ENCODE data around the gene RELB. TPM values are rescaled to one million over a fixed set of nuclear protein-coding genes. Genes with fewer than 3 reads are reported as not detected.

The RELB gene
- total and polyA plus RNA-seq, 9 of the 15 experiments (the other 6 are each of a cell fraction or from before 2014, with no cell fraction given) = 0.15 to 1.1 (median 0.28) TPM; not detected in 2

DNA sequence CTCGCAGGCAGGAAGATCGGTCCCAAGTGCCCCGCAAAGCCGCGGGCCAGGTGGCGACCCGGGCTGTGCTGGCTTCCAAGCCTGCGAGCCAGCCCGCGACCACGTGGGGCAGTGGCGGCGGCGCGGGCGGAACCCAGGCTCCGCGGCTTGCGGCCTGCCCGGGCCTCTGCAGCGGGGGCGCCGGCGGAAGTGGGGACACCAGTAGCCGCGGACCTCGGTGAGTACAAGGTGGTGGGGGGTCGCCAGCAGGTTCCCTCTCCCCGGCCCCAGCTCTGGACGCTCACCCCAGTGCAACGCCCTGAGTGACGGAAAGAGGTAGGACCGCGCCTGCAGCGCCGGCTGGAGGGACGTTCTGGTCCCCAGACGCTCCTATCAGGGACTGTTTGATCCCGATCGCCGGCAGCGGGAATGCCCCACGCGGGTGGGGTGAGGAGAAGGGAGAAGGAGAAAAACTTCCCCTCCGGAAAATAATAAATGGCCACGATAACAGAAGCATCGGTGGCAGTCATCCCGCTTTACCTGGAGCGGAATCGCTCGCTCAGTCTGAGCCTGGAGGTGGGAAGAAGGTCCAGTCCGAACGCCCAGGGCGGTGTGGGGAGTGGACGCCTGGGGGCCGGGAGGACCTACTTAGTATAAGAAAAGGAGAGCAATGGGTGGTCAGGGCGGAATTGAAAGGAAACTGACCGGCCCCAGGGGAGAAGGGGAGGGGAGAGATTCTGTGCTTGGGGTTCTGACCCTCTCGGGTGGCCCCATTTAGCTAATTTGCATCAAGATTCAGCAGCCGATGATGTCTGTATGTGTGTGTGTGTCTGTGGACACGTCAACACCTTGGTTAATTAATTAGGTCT, 78.0 kb downstream of the RELB start, which contains the start of gene GEMIN7 (continued):
- TF ChIP-seq, protein P1, sequence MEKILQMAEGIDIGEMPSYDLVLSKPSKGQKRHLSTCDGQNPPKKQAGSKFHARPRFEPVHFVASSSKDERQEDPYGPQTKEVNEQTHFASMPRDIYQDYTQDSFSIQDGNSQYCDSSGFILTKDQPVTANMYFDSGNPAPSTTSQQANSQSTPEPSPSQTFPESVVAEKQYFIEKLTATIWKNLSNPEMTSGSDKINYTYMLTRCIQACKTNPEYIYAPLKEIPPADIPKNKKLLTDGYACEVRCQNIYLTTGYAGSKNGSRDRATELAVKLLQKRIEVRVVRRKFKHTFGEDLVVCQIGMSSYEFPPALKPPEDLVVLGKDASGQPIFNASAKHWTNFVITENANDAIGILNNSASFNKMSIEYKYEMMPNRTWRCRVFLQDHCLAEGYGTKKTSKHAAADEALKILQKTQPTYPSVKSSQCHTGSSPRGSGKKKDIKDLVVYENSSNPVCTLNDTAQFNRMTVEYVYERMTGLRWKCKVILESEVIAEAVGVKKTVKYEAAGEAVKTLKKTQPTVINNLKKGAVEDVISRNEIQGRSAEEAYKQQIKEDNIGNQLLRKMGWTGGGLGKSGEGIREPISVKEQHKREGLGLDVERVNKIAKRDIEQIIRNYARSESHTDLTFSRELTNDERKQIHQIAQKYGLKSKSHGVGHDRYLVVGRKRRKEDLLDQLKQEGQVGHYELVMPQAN (IDR thresholded peaks at IDR 0.05; ENCODE audit: borderline replicate concordance) = peak; percentile 82; the same call in 1 of the 2 replicates
- TF ChIP-seq ZNF431 (CRISPR knock-in tag; IDR thresholded peaks at IDR 0.05) (peak; percentile 74; the same call in 1 of the 2 replicates), PCBP2 (IDR thresholded peaks at IDR 0.05; ENCODE audit: low read depth, low read length, poor library complexity, severe bottlenecking) (no peak), ZNF146 (CRISPR knock-in tag; IDR thresholded peaks at IDR 0.05; ENCODE audit: unreplicated experiment) (no peak), GATAD2A (IDR thresholded peaks at IDR 0.05) (no peak), PHF8 (IDR thresholded peaks at IDR 0.05; ENCODE audit: borderline replicate concordance, low read length) (peak; percentile 95), PYGO2 (tag; IDR thresholded peaks at IDR 0.05) (no peak), RFX5 (IDR thresholded peaks at IDR 0.05; ENCODE audit: low read depth, low read length) (no peak)
- TF ChIP-seq, protein P2, sequence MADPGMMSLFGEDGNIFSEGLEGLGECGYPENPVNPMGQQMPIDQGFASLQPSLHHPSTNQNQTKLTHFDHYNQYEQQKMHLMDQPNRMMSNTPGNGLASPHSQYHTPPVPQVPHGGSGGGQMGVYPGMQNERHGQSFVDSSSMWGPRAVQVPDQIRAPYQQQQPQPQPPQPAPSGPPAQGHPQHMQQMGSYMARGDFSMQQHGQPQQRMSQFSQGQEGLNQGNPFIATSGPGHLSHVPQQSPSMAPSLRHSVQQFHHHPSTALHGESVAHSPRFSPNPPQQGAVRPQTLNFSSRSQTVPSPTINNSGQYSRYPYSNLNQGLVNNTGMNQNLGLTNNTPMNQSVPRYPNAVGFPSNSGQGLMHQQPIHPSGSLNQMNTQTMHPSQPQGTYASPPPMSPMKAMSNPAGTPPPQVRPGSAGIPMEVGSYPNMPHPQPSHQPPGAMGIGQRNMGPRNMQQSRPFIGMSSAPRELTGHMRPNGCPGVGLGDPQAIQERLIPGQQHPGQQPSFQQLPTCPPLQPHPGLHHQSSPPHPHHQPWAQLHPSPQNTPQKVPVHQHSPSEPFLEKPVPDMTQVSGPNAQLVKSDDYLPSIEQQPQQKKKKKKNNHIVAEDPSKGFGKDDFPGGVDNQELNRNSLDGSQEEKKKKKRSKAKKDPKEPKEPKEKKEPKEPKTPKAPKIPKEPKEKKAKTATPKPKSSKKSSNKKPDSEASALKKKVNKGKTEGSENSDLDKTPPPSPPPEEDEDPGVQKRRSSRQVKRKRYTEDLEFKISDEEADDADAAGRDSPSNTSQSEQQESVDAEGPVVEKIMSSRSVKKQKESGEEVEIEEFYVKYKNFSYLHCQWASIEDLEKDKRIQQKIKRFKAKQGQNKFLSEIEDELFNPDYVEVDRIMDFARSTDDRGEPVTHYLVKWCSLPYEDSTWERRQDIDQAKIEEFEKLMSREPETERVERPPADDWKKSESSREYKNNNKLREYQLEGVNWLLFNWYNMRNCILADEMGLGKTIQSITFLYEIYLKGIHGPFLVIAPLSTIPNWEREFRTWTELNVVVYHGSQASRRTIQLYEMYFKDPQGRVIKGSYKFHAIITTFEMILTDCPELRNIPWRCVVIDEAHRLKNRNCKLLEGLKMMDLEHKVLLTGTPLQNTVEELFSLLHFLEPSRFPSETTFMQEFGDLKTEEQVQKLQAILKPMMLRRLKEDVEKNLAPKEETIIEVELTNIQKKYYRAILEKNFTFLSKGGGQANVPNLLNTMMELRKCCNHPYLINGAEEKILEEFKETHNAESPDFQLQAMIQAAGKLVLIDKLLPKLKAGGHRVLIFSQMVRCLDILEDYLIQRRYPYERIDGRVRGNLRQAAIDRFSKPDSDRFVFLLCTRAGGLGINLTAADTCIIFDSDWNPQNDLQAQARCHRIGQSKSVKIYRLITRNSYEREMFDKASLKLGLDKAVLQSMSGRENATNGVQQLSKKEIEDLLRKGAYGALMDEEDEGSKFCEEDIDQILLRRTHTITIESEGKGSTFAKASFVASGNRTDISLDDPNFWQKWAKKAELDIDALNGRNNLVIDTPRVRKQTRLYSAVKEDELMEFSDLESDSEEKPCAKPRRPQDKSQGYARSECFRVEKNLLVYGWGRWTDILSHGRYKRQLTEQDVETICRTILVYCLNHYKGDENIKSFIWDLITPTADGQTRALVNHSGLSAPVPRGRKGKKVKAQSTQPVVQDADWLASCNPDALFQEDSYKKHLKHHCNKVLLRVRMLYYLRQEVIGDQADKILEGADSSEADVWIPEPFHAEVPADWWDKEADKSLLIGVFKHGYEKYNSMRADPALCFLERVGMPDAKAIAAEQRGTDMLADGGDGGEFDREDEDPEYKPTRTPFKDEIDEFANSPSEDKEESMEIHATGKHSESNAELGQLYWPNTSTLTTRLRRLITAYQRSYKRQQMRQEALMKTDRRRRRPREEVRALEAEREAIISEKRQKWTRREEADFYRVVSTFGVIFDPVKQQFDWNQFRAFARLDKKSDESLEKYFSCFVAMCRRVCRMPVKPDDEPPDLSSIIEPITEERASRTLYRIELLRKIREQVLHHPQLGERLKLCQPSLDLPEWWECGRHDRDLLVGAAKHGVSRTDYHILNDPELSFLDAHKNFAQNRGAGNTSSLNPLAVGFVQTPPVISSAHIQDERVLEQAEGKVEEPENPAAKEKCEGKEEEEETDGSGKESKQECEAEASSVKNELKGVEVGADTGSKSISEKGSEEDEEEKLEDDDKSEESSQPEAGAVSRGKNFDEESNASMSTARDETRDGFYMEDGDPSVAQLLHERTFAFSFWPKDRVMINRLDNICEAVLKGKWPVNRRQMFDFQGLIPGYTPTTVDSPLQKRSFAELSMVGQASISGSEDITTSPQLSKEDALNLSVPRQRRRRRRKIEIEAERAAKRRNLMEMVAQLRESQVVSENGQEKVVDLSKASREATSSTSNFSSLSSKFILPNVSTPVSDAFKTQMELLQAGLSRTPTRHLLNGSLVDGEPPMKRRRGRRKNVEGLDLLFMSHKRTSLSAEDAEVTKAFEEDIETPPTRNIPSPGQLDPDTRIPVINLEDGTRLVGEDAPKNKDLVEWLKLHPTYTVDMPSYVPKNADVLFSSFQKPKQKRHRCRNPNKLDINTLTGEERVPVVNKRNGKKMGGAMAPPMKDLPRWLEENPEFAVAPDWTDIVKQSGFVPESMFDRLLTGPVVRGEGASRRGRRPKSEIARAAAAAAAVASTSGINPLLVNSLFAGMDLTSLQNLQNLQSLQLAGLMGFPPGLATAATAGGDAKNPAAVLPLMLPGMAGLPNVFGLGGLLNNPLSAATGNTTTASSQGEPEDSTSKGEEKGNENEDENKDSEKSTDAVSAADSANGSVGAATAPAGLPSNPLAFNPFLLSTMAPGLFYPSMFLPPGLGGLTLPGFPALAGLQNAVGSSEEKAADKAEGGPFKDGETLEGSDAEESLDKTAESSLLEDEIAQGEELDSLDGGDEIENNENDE (IDR thresholded peaks at IDR 0.05; ENCODE audit: low read depth, low read length) = no peak
- TF ChIP-seq, protein P3, sequence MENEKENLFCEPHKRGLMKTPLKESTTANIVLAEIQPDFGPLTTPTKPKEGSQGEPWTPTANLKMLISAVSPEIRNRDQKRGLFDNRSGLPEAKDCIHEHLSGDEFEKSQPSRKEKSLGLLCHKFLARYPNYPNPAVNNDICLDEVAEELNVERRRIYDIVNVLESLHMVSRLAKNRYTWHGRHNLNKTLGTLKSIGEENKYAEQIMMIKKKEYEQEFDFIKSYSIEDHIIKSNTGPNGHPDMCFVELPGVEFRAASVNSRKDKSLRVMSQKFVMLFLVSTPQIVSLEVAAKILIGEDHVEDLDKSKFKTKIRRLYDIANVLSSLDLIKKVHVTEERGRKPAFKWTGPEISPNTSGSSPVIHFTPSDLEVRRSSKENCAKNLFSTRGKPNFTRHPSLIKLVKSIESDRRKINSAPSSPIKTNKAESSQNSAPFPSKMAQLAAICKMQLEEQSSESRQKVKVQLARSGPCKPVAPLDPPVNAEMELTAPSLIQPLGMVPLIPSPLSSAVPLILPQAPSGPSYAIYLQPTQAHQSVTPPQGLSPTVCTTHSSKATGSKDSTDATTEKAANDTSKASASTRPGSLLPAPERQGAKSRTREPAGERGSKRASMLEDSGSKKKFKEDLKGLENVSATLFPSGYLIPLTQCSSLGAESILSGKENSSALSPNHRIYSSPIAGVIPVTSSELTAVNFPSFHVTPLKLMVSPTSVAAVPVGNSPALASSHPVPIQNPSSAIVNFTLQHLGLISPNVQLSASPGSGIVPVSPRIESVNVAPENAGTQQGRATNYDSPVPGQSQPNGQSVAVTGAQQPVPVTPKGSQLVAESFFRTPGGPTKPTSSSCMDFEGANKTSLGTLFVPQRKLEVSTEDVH (IDR thresholded peaks at IDR 0.05; ENCODE audit: low read depth, partially characterized antibody) = peak; percentile 71

Measured in K562 (cell line).